Limb (tissue), 2 donors: ENCODE results near the gene LRRC25.
"Not testable (repeated sequence)": the region's sequence is repeated elsewhere in the genome, so short reads cannot be mapped to it uniquely, and the experiment has no call there.

Source experiments
- DNase-seq, 2 donors: peaks; one replicate each; pipeline ENCODE4 v3.0.0-alpha.2; 2016; ENCODE audit errors: extremely low spot score in 2 of 2

Gene LRRC25

DNA sequence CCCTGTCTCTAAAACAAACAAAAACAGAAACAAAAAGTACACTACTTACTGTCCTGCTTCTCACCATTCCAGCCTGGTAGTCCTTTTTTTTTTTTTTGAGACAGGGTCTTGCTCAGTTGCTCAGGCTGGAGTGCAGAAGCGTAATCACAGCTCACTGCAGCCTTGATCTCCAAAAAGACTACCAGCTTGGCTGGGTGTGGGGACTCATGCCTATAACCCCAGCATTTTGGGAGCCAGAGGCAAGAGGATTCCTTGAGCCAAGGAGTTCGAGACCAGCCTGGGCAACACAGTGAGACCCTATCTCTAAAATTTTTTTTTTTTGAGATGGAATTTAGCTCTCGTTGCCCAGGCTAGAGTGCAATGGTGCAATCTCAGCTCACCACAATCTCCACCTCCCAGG lies 16.6 kb downstream of the LRRC25 start:
- DNase-seq: no peak

DNA sequence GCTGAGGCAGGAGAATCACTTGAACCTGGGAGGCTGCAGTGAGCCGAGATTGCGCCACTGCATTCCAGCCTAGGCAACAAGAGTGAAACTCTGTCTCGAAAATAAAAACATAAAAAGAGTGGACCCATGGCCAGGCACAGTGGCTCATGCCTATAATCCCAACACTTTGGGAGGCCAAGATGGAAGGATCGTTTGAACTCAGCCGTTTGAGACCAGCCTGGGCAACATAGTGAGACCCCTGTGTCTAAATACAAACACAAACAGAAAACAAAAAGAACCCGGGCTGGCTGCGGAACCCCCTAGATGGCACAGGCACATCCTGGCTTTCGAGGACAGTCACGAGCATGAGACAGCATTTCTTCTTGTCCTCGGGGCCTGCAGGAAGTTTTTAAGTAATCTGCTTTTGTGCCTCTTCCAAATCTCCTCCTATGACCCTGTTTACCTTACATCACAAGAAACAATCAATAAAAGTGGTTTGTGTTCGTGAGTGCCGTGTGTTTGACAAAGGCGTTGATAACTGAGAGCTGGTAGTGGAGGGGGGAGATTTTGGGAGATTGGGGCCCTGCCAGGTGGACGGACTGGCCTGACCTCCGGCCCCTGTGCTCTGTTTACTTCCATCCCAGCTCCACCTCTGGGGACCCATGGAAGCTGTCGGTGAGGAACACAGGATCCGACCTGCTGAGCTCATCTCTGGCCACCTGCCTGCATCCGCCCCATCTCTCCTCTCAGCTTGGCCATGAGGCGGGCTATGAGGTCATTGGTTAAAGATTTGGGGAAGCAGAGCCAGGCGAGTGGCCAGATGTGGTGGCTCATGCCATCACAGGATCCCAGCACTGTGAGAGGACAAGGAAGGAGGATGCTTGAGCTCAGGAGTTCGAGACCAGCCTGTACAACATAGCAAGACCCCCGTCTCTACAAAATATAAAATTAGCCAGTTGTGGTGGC lies 17.3 kb downstream of the LRRC25 start:
- peak; percentile 55 to 73 for DNase-seq

DNA sequence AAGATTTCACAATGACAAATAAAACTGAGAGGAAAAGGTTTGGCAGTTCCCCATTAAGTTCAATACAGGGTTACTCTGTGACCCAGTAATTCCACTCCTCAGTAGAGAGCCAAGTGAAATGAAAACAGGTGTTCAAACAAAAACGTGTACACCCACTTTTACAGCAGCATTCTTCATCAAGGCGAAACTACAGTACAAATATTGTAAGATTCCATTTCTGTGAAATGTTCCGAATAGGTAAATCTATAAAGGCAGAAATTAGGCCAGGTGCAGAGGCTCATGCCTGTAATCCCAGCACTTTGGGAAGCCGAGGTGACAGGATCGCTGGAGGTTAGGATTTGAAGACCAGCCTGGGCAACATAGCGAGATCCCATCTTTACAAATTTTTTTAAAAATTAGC lies 20.4 kb downstream of the LRRC25 start:
- no peak for DNase-seq

DNA sequence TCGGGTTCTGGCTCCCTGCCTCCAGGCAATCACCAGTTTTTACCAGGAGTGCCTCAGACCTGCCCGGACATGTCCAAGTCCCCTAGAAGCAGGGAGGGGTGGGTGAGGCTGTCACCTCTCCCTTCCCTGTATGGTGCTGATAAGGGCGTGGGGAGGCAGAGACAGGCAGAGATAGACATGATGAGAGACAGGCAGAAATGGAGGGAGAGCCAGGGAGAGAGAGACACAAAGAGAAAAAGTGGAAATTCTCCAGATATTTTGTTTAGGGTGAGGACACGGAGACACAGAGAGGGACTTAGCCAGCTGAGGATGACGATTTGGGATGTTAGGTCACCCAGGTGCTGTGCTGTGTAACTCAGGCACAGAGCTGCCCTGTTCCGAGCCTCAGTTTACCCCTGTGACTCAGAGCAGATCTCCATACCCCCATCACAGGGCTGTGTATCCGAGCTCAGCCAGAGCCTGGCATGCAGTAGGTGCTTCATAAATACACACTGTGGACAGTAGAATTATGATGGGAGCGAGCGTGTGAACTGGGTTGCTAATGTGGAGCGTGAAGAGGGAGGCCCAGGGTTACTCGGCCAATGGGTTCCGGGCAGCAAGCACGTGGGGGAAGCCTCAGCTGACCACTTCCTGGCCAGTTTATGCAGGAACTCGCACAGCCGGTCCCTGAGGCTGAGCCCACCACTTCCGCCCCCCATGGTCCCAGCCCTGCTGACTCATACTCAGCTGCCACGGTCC lies 23.4 kb downstream of the LRRC25 start:
- DNase-seq: peak; percentile 50 to 79

DNA sequence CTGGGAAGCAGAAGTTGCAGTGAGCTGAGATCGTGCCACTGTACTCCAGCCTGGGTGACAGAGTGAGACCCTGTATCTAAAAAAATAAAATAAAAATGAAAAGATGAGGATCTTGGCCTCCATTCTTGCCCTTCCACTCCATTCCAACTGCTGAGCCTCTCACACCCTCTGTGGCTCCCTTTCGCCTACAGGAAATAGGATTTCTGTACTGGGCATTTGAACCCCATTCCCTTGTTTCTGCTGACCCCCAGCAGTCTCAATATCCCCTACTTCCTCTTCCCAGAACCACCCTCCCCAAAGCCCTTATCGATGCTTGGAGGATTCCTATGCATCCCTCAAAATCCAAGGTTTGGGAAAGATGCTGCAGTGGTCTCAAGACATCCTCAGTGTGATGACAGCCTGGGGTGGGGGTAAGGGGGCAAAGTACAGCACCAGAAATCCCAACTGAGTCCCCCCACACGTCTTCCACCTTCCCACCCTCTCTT lies 24.0 kb downstream of the LRRC25 start:
- DNase-seq: no peak

GRCh38 chr19:18368504-18369222 lies 28.8 kb downstream of the LRRC25 start:
- DNase-seq: no peak

DNA sequence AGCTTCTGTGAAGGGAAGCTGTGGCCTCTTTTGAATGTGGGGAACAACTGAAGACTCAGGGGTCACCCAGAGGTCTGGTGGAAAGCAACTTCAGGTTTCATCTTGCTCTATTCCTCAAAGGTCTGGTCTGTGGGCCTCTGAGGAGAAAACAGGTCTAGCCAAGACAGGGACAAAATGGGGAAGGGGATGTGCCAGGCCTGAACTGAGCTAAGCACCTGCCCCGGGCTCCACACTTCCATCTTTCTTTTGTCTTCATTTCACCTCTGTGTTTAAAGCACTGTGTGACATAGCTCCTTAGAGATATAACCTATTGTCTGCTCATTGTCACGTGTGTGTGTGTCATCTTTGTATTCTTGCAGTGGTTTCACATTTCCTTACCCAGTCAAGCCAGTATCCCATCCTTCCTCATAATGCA lies 31.4 kb downstream of the LRRC25 start:
- no peak for DNase-seq

DNA sequence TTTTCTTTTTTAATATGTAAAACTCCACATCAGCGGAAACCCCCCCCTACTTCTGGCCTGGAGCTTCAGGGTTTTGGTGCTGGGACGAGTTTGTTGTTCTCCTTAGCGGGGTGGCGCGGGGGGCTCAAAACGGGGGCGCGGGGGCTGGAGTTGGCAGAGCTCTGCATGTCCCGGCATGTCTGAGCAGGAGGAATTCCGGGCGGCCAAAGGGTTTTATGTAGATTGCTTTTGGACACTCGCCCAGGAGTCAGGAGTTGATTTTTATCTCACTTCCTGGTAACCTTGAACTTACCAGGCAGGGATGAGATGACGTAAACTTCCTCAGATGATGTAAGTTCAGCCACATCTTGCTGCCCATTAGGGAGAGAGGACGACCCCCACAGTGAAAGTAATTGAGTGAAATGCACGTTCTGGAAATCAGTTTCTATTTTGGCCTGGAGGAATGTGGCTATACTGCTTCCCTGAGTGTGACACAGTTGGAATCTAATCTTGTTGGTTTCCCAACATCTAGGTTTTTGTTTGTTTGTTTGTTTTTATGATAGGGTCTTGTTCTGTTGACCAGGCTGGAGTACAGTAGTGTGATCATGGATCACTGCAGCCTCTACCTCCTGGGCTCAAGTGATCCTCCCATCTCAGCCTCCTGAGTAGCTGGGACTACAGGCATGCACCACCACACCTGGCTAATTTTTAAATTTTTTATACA lies 32.4 kb downstream of the LRRC25 start:
- peak; percentile 82 to 84 for DNase-seq

DNA sequence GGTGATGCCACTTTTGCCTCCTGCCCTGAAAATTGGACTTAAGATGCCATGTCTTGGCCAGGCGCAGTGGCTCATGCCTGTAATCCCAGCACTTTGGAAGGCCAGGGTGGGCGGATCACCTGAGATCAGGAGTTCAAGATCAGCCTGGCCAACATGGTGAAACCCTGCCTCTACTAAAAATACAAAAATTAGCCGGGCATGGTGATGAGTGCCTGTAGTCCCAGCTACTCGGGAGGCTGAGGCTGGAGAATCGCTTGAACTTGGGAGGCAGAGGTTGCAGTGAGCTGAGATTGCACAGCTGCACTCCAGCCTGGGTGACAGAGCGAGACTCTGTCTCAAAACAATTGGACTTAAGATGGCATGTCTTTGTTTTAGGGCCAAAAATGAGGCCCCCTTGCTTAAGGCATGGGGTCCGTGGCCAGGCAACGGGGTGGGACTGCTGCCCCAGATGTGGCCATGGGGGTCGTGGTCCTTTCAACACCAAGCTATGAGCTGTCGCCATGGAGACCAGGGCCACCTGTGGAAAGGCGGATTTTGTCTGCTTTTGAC lies 33.1 kb downstream of the LRRC25 start:
- not testable (repeated sequence) for DNase-seq

- no peak for DNase-seq
Observed at GRCh38 chr19:18363787-18364186, 33.6 kb downstream of the LRRC25 start.

GRCh38 chr19:18362934-18363542 lies 34.4 kb downstream of the LRRC25 start:
- no peak for DNase-seq

GRCh38 chr19:18361646-18362045 lies 35.8 kb downstream of the LRRC25 start:
- DNase-seq: no peak

- no peak for DNase-seq
Observed at GRCh38 chr19:18357041-18357440, 40.4 kb downstream of the LRRC25 start.

- DNase-seq: not testable (repeated sequence)
Observed at GRCh38 chr19:18354743-18355142, 42.7 kb downstream of the LRRC25 start.

DNA sequence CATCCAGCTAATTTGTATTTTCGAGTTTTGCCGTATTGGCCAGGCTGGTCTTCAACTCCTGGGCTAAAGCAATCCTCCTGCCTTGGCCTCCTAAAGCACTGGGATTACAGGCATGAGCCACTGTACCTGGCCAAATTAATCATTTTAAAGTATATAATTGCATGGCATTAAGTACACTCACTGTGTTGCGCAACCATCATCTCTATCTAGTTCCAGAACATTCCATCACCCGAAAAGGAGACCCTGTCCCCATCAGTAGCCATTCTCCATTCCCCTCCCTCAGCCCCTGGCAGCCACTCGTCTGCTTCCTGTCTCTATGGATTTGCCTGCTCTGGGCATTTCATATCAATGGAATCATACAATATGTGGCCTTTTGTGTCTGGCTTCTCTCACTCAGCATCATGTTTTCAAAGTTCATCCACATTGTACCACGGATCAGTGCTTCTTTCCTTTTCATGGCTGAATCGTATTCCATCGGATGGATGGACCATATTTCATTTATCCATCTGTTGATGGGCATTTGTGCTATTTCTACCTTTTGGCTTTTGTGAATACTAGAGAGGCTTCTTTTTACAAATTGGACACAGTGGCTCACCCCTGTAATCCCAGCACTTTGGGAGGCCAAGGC lies 43.9 kb downstream of the LRRC25 start:
- DNase-seq: no peak

GRCh38 chr19:18351544-18351943 lies 45.9 kb downstream of the LRRC25 start:
- DNase-seq: no peak

DNA sequence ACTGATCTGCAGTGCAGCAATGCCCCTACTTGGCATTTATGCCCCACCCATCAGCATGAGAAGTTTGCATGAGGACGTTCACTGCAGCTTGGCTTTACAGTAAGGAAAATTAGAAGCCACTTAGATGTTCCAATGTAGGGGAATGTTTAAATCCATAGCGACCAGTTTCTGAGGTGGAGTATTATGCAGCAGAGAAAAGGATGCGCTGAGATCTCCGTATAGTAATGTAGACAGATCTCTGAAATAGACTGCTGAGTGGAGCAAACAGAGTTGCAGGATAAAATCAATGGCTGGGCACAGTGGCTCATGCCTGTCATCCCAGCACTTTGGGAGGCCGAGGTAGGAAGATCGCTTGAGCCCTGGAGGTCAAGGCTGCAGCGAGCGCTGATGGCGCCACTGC lies 46.9 kb downstream of the LRRC25 start:
- no peak for DNase-seq

GRCh38 chr19:18349524-18350128 lies 47.8 kb downstream of the LRRC25 start:
- DNase-seq: peak in 1 of 2 donors; percentile 62

- DNase-seq: not testable (repeated sequence)
Observed at GRCh38 chr19:18348818-18349339, 48.5 kb downstream of the LRRC25 start.
